HEK293 (cell line): Measurements from ENCODE around the gene SFN.

Experiments
- AEBP2 ChIP-seq: fragments of 450-650 bp; formaldehyde crosslinking; IDR thresholded peaks from 2 replicates; pipeline ENCODE4 v1.5.1; 2016; ENCODE audit warnings: missing biosample characterization, missing genetic modification characterization, borderline replicate concordance
- ATF2 ChIP-seq: fragments of 450-650 bp; formaldehyde crosslinking; IDR thresholded peaks from 2 replicates; pipeline ENCODE4 v1.5.1; 2016; ENCODE audit warnings: missing biosample characterization, missing genetic modification characterization, low read depth
- BCL11B ChIP-seq: fragments of 450-650 bp; formaldehyde crosslinking; IDR thresholded peaks from 2 replicates; pipeline ENCODE4 v1.5.1; 2016; ENCODE audit warnings: low read depth, missing biosample characterization, missing genetic modification characterization
- ELK4 ChIP-seq: IDR thresholded peaks from 2 replicates; pipeline ENCODE4 v1.6.1; 2011; ENCODE audit warnings: mild to moderate bottlenecking, low read depth, low read length, borderline replicate concordance
- GLI4 ChIP-seq: fragments of 450-650 bp; formaldehyde crosslinking; IDR thresholded peaks from 2 replicates; pipeline ENCODE4 v1.5.1; 2016; ENCODE audit warnings: missing biosample characterization, missing genetic modification characterization
- KLF7 ChIP-seq: fragments of 450-650 bp; formaldehyde crosslinking; IDR thresholded peaks from 2 replicates; pipeline ENCODE4 v1.5.1; 2016; ENCODE audit warnings: missing biosample characterization, missing genetic modification characterization, borderline replicate concordance
- MYNN ChIP-seq: fragments of 450-650 bp; formaldehyde crosslinking; IDR thresholded peaks from 2 replicates; pipeline ENCODE4 v1.5.1; 2016; ENCODE audit warnings: missing biosample characterization, missing genetic modification characterization, borderline replicate concordance
- PRDM1 ChIP-seq: fragments of 450-650 bp; formaldehyde crosslinking; IDR thresholded peaks from 2 replicates; pipeline ENCODE4; 2016; ENCODE audit warnings: missing biosample characterization, missing genetic modification characterization
- SALL2 ChIP-seq: fragments of 450-650 bp; formaldehyde crosslinking; IDR thresholded peaks from 2 replicates; pipeline ENCODE4 v1.5.0; 2017; ENCODE audit warnings: missing biosample characterization, mild to moderate bottlenecking, missing genetic modification characterization, borderline replicate concordance
- SCRT1 ChIP-seq: fragments of 450-650 bp; formaldehyde crosslinking; IDR thresholded peaks from 2 replicates; pipeline ENCODE4 v1.5.1; 2016; ENCODE audit warnings: missing biosample characterization, missing genetic modification characterization, borderline replicate concordance
- SP3 ChIP-seq: fragments of 450-650 bp; formaldehyde crosslinking; IDR thresholded peaks from 2 replicates; pipeline ENCODE4 v1.5.1; 2016; ENCODE audit warnings: missing biosample characterization, missing genetic modification characterization
- ZBTB17 ChIP-seq: fragments of 450-650 bp; formaldehyde crosslinking; IDR thresholded peaks from 2 replicates; pipeline ENCODE4 v1.5.1; 2016; ENCODE audit warnings: missing biosample characterization, missing genetic modification characterization
- ZBTB49 ChIP-seq: fragments of 450-650 bp; formaldehyde crosslinking; IDR thresholded peaks from 2 replicates; pipeline ENCODE4 v1.5.1; 2016; ENCODE audit warnings: missing biosample characterization, missing genetic modification characterization, low read depth
- ZNF138 ChIP-seq: fragments of 450-650 bp; formaldehyde crosslinking; IDR thresholded peaks from 2 replicates; pipeline ENCODE4 v1.5.1; 2016; ENCODE audit warnings: missing biosample characterization, missing genetic modification characterization, borderline replicate concordance
- ZNF174 ChIP-seq: fragments of 450-650 bp; formaldehyde crosslinking; IDR thresholded peaks from 2 replicates; pipeline ENCODE4 v1.5.0; 2017; ENCODE audit warnings: missing biosample characterization, mild to moderate bottlenecking, missing genetic modification characterization
- ZNF175 ChIP-seq: fragments of 450-650 bp; formaldehyde crosslinking; IDR thresholded peaks from 2 replicates; pipeline ENCODE4 v1.5.1; 2016; ENCODE audit warnings: missing biosample characterization, missing genetic modification characterization
- ZNF2 ChIP-seq: fragments of 450-650 bp; formaldehyde crosslinking; IDR thresholded peaks from 2 replicates; pipeline ENCODE4 v1.5.1; 2016; ENCODE audit warnings: missing biosample characterization, missing genetic modification characterization
- ZNF202 ChIP-seq: fragments of 450-650 bp; formaldehyde crosslinking; IDR thresholded peaks from 2 replicates; pipeline ENCODE4 v1.5.1; 2016; ENCODE audit warnings: missing biosample characterization, missing genetic modification characterization, borderline replicate concordance
- ZNF239 ChIP-seq: fragments of 450-650 bp; formaldehyde crosslinking; IDR thresholded peaks from 2 replicates; pipeline ENCODE4 v1.5.1; 2016; ENCODE audit warnings: missing biosample characterization, missing genetic modification characterization
- ZNF302 ChIP-seq: fragments of 450-650 bp; formaldehyde crosslinking; IDR thresholded peaks from 2 replicates; pipeline ENCODE4 v1.5.1; 2016; ENCODE audit warnings: missing biosample characterization, missing genetic modification characterization, low read depth
- ZNF341 ChIP-seq: fragments of 450-650 bp; formaldehyde crosslinking; IDR thresholded peaks from 2 replicates; pipeline ENCODE4; 2016; ENCODE audit warnings: low read depth, missing biosample characterization, missing genetic modification characterization
- ZNF391 ChIP-seq: fragments of 450-650 bp; formaldehyde crosslinking; IDR thresholded peaks from 2 replicates; pipeline ENCODE4 v1.5.1; 2016; ENCODE audit warnings: low read depth, missing biosample characterization, missing genetic modification characterization, borderline replicate concordance
- ZNF518A ChIP-seq: fragments of 450-650 bp; formaldehyde crosslinking; conservative IDR thresholded peaks from 2 replicates; pipeline ENCODE4 v1.5.1; 2016; ENCODE audit warnings: low read depth, missing biosample characterization, missing genetic modification characterization
- ZNF530 ChIP-seq: fragments of 450-650 bp; formaldehyde crosslinking; IDR thresholded peaks from 2 replicates; pipeline ENCODE4 v1.5.1; 2016; ENCODE audit warnings: low read depth, missing biosample characterization, missing genetic modification characterization
- ZNF585B ChIP-seq: fragments of 450-650 bp; formaldehyde crosslinking; IDR thresholded peaks from 2 replicates; pipeline ENCODE4 v1.5.1; 2016; ENCODE audit warnings: missing biosample characterization, missing genetic modification characterization
- ZSCAN23 ChIP-seq: fragments of 450-650 bp; formaldehyde crosslinking; IDR thresholded peaks from 2 replicates; pipeline ENCODE4 v1.5.1; 2016; ENCODE audit warnings: missing biosample characterization, missing genetic modification characterization

The SFN gene

GRCh38 chr1:26826261-26827105, 36.5 kb upstream of the SFN start, which contains the start of gene ZDHHC18 (continued):
- TF ChIP-seq GLI4 (tag by site-specific recombination) (no peak), ZNF138 (tag by site-specific recombination) (no peak), ZNF518A (tag by site-specific recombination) (no peak), ZNF391 (tag by site-specific recombination) (no peak), ZBTB49 (tag by site-specific recombination) (no peak), SALL2 (tag by site-specific recombination) (no peak), ZNF585B (tag by site-specific recombination) (no peak), ZNF341 (tag by site-specific recombination) (no peak), SCRT1 (no peak), AEBP2 (tag by site-specific recombination) (no peak), ZNF530 (tag by site-specific recombination) (no peak), ATF2 (tag by site-specific recombination) (no peak), BCL11B (tag by site-specific recombination) (peak; percentile 60; the same call in 1 of the 2 replicates), SP3 (tag by site-specific recombination) (no peak), ZSCAN23 (tag by site-specific recombination) (no peak), ZNF174 (tag by site-specific recombination) (no peak), ZNF239 (tag by site-specific recombination) (no peak), ZNF302 (no peak), ZNF2 (tag by site-specific recombination) (no peak), ELK4 (no peak), ZNF175 (no peak), KLF7 (no peak), MYNN (tag by site-specific recombination) (no peak), ZNF202 (no peak), PRDM1 (tag by site-specific recombination) (no peak), ZBTB17 (tag by site-specific recombination) (0 out of 2 replicates have a peak, but pooled peaks have one; percentile 61)
